HG02938 (cell line): ENCODE measurements around the gene ALPP.
"Not testable (repeated sequence)": the region's sequence is repeated elsewhere in the genome, so short reads cannot be mapped to it uniquely, and the experiment has no call there.

Source experiments
- ATAC-seq: cut with Tn5 transposase; IDR thresholded peaks from one replicate; pipeline ENCODE4 v1.9.1; 2021; ENCODE audit warnings: mild to moderate bottlenecking, moderate library complexity; ENCODE audit not compliant: unreplicated experiment

The ALPP gene

GRCh38 chr2:232379610-232380590 is 1.3 kb downstream of the ALPP start:
- ATAC-seq: not testable (repeated sequence)

GRCh38 chr2:232381204-232382031 is 2.9 kb downstream of the ALPP start:
- ATAC-seq: not testable (repeated sequence)

- ATAC-seq: no peak
Measured at GRCh38 chr2:232382331-232383225, 4.0 kb downstream of the ALPP start.

DNA sequence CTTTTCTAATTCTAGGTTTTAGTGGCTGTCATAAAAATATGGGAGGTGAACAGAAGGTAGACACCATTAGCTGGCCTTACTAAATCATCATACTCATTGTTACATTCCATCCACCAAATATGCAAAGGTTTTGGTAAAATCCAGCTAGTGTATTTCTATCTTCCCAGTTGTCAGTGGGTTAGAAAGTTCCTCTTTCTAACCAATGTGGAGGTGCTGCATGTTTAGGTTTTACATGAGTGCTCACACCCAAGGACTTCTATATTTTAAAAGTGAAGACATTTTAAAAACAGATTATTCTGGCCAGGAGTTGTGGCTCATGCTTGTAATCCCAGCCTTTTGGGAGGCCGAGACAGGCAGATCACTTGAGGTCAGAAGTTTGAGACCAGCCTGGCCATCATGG is 5.9 kb downstream of the ALPP start:
- ATAC-seq: no peak

GRCh38 chr2:232385058-232385457 is 6.5 kb downstream of the ALPP start:
- ATAC-seq: not testable (repeated sequence)

GRCh38 chr2:232385660-232386489 is 7.3 kb downstream of the ALPP start:
- no peak for ATAC-seq

DNA sequence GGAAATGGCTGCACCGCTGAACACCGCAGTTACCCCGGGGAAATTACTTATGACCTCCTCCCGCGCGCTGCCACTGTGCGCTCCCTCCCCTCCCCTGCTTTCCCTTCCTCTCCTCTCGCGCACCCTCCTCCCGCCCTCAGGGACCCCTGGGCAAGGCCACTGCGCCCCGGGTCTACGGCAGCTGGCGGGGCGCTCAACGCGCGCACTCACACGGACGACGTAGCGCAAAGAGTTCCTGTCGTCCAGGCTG is 7.9 kb downstream of the ALPP start:
- ATAC-seq: no peak

GRCh38 chr2:232386740-232387450 is 8.3 kb downstream of the ALPP start:
- ATAC-seq: no peak

DNA sequence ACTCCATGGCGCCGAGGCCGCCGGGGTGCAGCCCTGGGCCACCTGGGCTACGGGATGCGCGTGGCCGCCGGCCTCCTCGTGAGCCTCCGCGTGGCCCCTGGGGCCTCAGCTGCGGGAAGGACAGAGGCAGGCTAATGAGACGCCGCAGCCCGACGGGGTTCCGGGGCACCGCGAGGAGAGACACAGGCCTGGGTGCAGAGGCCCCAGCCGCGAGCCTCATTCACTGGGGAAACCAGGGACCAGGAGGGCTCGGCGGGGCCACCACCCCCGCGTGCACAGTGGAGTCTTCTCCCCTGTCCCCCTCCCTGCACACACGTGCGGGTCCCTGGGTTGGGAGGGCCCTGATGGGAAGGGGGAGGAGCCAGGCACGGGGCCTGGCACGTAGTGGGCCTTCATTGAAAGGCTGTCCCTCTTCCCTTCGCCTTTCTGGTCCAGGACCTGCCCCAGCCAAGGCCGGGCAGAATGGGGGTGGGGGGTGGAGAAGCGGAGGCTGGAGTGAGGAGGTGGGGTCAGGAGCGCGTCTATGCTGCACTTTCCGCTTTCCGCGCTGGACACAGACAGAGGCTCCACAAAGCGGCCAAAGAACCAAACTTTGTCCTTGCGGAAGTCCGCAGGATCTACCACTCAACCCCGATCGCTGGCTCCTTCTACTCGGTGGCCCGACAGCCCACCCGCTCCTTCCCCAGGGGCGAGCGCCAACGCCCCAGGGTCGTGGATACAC is 9.1 kb downstream of the ALPP start:
- ATAC-seq: no peak

DNA sequence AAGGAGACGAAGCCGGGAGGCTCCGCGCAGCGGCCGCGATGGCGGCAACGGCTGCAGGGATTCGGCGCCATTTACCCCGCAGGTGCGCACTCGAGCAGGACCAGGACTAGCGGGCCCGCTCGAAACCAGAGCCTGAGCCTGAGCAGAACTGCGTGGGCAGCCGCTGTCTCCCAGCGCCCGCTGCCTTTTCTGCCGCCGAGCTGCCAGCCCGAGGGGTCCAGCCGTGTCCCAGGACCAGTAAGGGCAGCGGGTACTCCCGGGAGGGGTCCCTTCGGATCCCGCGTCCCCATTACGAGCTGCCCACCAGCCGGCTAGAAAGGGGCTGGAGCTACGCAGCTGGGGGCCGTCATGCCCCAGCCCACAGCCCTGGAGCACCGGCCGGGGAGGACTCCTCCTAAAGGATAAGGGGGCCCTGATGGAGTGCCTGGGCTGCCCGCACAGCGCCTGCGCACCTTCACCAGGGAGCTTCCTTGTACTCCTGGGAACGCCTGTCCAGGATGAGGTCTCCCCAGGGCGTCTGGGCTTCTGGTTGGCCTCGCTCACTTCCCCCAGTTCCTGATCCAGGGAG is 9.9 kb downstream of the ALPP start:
- ATAC-seq: no peak

- ATAC-seq: no peak
Measured at GRCh38 chr2:232389327-232389726, 10.8 kb downstream of the ALPP start.

- no peak for ATAC-seq
Measured at GRCh38 chr2:232390661-232391060, 12.1 kb downstream of the ALPP start.

DNA sequence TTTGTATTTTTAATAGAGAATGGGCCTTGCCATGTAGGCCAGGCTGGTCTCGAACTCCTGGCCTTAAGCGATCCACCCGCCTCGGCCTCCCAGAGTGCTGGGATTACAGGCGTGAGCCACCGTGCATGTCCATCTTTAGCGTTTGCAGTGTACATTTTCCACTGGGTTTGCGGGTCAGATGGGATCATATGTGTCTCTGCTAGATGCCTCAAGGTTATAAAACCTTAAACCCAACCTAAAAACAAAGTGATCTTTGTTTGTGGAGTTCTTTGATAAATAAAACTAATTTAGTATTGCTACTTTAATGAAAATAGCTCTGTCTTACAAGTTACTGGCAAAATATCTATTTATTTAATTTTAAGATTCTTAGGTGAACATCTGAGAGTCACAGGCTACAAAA is 15.0 kb downstream of the ALPP start:
- ATAC-seq: no peak

- not testable (repeated sequence) for ATAC-seq
Measured at GRCh38 chr2:232394431-232394830, 15.9 kb downstream of the ALPP start.

DNA sequence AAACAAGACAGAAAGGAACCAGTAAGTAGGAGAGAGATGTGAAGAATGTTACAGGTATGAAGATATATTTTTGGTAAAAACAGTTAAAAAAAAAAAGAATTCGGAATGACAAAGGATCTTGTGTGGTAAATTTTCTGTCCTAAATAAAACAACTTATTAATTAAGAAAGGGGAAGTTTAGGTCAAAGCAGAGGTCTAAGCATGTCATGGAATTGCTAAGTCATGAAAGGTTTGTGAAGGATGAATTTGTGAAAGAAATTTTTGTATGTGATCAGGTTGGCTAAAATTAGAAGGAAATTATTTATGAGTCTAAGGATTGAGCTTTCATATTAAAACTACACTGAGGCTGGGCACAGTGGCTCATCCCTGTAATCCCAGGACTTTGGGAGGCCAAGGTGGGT is 17.0 kb downstream of the ALPP start:
- no peak for ATAC-seq

- ATAC-seq: no peak
Measured at GRCh38 chr2:232396683-232397082, 18.1 kb downstream of the ALPP start.

DNA sequence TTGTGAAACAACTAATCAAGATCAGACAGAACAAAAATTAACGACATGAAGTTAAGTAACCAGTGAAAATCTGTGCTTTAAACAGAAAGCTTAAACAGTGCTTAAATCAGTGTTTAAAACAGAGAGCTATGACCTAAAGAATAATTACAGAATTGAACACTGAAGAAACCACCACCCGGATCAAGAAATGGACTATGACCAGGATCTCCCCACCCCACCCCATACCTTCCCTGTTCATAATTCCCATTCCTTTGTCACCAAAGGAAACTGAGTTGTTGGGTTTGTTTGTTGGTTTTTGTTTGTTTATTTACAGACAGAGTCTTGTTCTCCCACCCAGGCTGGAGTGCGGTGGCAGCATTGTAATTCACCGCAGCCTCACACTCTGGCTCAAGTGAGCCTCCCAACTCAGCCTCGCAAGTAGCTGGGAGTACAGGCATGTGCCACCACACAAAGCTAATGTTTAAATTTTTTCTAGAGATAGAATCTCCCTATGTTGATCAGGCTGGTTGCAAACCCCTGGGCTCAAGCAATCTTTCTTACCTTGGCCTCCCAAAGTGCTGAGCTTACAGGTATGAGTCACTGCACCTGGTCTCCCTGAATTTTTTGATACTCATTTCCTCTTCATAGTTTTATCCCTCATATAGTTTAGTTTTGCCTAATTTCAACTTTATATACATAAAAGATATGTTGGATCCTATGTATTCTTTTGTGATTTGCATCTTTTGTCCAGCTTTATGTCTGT is 19.9 kb downstream of the ALPP start:
- no peak for ATAC-seq
